PC-3 (cell line): ENCODE data around the gene PPP1R1B.

Source experiments
- EZH2 ChIP-seq: fragments of 300-600 bp; sonication (generic); IDR thresholded peaks from one replicate; pipeline ENCODE4 v1.6.1; 2017; ENCODE audit warnings: antibody characterized with exemption, mild to moderate bottlenecking, low read length; ENCODE audit not compliant: unreplicated experiment
- EZH2phosphoT487 ChIP-seq: fragments of 300-600 bp; sonication (generic); IDR thresholded peaks from 2 replicates; pipeline ENCODE4 v1.6.1; 2018; ENCODE audit warnings: mild to moderate bottlenecking, antibody characterized with exemption, low read length, borderline replicate concordance
- TF ChIP-seq, protein P1 (sequence below): fragments of 300-600 bp; sonication (generic); conservative IDR thresholded peaks from 2 replicates; pipeline ENCODE4 v1.5.1; 2017; ENCODE audit warnings: antibody characterized with exemption, low read depth, mild to moderate bottlenecking, low read length

DNA sequence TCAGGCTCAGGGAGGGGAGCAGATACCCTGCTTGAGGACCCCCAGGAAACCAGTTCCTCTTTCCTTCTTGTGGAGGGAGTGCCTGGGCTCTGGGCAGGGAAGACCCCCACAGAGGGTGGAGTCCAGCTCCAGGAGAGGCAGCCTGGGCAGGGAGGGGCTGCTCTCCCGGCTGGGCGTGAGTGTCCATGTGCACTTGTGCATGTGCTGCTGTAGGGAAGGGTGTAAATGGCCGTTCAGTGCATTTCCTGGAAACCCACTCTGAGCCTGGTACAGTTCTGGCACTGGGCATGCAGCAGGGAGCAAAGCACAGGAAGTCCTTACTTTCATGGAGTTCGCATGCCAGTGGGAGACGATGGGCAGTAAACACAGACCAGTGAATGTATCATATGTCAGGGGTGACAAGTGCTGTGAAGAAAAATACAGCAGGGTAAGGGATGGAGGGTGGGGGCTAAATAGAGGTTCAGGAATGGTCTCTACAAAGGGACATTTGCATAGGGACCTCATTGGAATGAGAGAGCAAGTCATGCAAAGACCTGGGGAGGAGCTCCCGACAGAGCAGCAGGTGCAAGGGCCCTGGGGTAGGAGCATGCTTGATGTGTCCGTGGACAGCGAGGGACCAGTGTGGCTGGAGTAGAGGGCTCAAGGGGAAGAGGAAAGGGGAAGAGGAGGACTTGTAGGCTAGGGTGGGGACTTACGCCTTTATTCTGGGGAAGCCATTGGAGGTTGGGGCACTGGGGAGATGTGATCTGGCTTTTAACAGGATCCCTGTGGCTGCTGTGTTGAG lies 15.7 kb downstream of the PPP1R1B start:
- TF ChIP-seq EZH2 (no peak), EZH2phosphoT487 (no peak)
- TF ChIP-seq, protein P1, sequence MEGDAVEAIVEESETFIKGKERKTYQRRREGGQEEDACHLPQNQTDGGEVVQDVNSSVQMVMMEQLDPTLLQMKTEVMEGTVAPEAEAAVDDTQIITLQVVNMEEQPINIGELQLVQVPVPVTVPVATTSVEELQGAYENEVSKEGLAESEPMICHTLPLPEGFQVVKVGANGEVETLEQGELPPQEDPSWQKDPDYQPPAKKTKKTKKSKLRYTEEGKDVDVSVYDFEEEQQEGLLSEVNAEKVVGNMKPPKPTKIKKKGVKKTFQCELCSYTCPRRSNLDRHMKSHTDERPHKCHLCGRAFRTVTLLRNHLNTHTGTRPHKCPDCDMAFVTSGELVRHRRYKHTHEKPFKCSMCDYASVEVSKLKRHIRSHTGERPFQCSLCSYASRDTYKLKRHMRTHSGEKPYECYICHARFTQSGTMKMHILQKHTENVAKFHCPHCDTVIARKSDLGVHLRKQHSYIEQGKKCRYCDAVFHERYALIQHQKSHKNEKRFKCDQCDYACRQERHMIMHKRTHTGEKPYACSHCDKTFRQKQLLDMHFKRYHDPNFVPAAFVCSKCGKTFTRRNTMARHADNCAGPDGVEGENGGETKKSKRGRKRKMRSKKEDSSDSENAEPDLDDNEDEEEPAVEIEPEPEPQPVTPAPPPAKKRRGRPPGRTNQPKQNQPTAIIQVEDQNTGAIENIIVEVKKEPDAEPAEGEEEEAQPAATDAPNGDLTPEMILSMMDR: no peak
